Measurements from ENCODE around the gene CRYGS.
A peak's percentile ranks its signal among the peaks of the same experiment; 100 is the strongest.
"Not testable (repeated sequence)": the region's sequence is repeated elsewhere in the genome, so short reads cannot be mapped to it uniquely, and the experiment has no call there.

CRYGS gene

GRCh38 chr3:186544281-186544680 is at the start of gene CRYGS:
TSS of gene CRYGS (minus strand) at chr3:186544380. CDS start at chr3:186544326, 54 bp downstream.
- no peak for DNase-seq

GRCh38 chr3:186593862-186594261 is 49.7 kb upstream of the CRYGS start:
- DNase-seq, result no peak

GRCh38 chr3:186592682-186593081 is 48.5 kb upstream of the CRYGS start:
- DNase-seq, result no peak

- no peak for DNase-seq
These were observed 46.6 kb upstream of the CRYGS start for GRCh38 chr3:186590580-186591295.

GRCh38 chr3:186589856-186590579 is 45.8 kb upstream of the CRYGS start:
- no peak for DNase-seq

GRCh38 chr3:186589121-186589520 is 44.9 kb upstream of the CRYGS start:
- no peak for DNase-seq

GRCh38 chr3:186588632-186589031 is 44.5 kb upstream of the CRYGS start:
- DNase-seq, result no peak

GRCh38 chr3:186587183-186587582 is 43.0 kb upstream of the CRYGS start:
- DNase-seq, result no peak

GRCh38 chr3:186586245-186586644 is 42.1 kb upstream of the CRYGS start:
- not testable (repeated sequence) for DNase-seq

GRCh38 chr3:186583831-186584230 is 39.7 kb upstream of the CRYGS start:
- DNase-seq, result no peak

- DNase-seq, result no peak
These were observed 38.4 kb upstream of the CRYGS start for GRCh38 chr3:186582541-186582940.

- no peak for DNase-seq
These were observed 36.6 kb upstream of the CRYGS start for GRCh38 chr3:186580785-186581184.

- no peak for DNase-seq
These were observed 33.3 kb upstream of the CRYGS start for GRCh38 chr3:186577521-186577920.

GRCh38 chr3:186571644-186572013 is 27.4 kb upstream of the CRYGS start:
- no peak for DNase-seq

GRCh38 chr3:186570941-186571643 is 26.9 kb upstream of the CRYGS start:
- DNase-seq, result no peak

- peak; percentile 93 for DNase-seq
These were observed 26.1 kb upstream of the CRYGS start, which contains the start of gene DNAJB11 for GRCh38 chr3:186570096-186570940. TSS of gene DNAJB11 (plus strand) at chr3:186570720. CDS start at chr3:186570898, 178 bp downstream.

- no peak for DNase-seq
These were observed 25.6 kb upstream of the CRYGS start for GRCh38 chr3:186569779-186570095.

- DNase-seq, result not testable (repeated sequence)
These were observed 25.2 kb upstream of the CRYGS start for GRCh38 chr3:186569361-186569760.

- DNase-seq, result peak; percentile 99
These were observed 23.1 kb upstream of the CRYGS start, which contains the start of gene TBCCD1 for GRCh38 chr3:186567072-186567921. TSS of gene TBCCD1 (minus strand) at chr3:186567339. CDS start at chr3:186564329, 3,010 bp downstream.

- no peak for DNase-seq
These were observed 22.5 kb upstream of the CRYGS start for GRCh38 chr3:186566772-186567071.

GRCh38 chr3:186564586-186564985 is 20.4 kb upstream of the CRYGS start:
- DNase-seq, result no peak
